ENCODE results near the gene TECPR1.
A peak's percentile ranks its signal among the peaks of the same experiment; 100 is the strongest.

The TECPR1 gene, protein sequence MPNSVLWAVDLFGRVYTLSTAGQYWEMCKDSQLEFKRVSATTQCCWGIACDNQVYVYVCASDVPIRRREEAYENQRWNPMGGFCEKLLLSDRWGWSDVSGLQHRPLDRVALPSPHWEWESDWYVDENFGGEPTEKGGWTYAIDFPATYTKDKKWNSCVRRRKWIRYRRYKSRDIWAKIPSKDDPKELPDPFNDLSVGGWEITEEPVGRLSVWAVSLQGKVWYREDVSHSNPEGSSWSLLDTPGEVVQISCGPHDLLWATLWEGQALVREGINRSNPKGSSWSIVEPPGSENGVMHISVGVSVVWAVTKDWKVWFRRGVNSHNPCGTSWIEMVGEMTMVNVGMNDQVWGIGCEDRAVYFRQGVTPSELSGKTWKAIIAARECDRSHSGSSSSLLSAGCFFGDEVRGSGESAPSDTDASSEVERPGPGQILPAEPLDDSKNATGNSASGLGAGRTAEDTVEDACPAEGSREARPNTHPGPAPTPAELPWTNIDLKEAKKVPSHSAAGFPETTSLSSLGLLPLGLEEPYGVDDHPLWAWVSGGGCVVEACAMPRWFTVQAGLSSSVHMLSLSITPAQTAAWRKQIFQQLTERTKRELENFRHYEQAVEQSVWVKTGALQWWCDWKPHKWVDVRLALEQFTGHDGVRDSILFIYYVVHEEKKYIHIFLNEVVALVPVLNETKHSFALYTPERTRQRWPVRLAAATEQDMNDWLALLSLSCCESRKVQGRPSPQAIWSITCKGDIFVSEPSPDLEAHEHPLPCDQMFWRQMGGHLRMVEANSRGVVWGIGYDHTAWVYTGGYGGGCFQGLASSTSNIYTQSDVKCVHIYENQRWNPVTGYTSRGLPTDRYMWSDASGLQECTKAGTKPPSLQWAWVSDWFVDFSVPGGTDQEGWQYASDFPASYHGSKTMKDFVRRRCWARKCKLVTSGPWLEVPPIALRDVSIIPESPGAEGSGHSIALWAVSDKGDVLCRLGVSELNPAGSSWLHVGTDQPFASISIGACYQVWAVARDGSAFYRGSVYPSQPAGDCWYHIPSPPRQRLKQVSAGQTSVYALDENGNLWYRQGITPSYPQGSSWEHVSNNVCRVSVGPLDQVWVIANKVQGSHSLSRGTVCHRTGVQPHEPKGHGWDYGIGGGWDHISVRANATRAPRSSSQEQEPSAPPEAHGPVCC

DNA sequence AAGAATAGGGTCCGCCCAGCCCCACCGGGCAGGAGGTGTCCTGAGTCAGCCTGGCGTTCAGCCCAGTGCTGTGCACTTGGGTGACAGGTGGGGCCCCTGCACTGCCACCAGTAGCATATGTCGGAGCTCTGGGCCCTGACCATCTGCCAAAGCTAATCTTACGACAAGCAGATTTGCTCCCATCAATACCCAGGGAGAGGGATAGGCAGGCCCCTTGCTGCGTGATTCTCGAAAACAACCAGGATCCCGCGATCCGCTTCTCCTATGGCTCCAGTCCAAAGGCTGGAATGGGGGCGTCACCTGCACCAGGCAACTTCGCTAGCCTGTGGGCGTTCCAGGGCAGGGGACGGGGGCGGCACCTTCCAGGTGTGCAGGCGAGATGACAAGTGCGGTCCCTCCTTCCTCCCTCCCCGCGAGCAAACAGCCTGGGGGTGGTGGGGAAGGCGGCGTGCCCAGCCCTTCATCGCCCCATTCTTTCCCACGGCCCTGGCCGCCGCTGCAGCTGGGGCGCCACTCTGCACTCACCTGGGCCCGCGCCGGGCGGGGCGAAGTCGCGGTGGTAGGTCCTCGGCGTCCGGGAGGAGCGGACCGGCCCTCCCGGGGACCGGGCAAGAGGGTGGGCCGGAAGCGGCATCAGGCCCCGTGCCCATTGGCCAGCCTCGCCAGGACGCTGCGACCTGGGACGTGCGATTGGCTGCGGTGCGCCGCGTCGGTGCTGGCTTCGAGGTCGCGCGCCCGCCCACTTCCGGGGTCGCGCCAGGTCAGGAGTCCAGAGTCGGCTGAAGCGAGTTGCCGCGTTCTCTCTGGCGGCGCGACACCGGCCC is at the start of gene TECPR1:
TECPR1 (minus strand) TSS at position 632 of the 824 bp plus-strand sequence. CDS start 6,086 bp downstream, outside the sequence.
- DNase-seq (ENCODE audit: low read depth): peak; percentile 91

DNA sequence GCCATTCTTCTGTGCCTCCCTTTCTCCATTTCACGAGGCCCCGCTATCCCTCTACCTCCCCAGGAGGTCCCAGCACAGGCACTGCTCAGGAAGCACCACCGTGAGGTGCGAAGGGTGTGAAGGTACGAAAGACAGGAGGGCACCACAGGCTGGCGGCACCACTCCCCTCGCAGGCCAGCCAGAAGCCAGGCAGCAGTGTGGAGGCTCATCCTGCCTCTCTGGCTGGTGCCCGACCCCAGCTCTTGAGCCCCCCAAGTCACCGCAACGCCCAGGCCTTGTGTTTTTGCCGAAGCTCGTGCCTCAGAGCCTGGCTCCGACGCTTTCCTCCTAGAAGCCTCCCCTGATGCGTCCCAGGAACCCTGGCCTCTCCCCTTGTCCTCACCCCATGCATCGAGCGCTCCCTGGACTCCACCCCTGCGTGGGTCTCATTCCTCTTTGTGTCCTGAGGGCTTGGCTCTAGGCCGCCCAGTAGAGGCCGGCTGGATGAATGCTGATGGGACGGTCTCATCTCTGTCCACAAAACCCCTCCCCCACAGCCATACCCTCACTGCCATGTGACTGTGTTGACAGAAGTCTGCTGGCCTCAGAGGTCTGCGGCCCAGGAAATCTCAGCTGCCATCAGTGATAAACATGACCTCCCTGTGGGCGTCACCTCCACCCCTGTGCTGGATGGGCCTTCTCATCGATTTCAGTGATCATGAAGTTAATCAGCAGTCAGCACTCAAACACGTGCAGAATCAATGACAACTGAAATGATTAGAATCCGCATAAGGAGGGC is 48.8 kb upstream of the TECPR1 start:
- no peak for DNase-seq (ENCODE audit: low read depth)

DNA sequence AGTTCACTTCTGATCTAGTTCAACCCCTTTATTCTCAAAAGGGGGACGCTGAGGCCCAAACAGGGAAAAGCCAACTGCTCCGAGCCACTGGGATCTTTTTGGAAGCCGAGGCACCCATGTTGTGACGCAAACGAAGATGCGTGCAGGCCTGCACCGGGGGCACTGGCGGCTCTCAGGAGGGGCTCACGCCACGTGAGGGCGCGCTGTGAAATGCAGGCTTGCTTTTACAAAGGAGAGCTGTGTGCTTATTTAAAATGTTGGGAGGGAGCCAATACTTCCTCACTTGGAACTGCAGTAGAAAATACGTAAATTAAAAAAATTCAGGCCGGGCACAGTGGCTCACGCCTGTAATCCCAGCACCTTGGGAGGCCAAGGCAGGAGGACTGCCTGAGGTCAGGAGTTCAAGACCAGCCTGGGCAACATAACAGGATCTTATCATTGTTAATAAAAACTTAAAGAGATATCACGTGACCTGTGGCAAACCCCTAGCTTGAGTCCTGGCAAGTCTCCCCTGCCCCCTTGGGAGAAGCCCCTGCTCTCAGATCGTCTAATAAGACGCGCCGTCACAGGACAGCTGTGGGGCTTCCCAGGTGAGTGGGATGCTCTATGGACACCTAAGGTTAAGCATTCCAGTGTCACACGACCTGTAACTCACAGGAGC is 45.7 kb upstream of the TECPR1 start:
- no peak for DNase-seq (ENCODE audit: low read depth)

GRCh38 chr7:98296833-98297232 is 44.8 kb upstream of the TECPR1 start:
- DNase-seq (ENCODE audit: low read depth): no peak

GRCh38 chr7:98295467-98296192 is 43.6 kb upstream of the TECPR1 start:
- DNase-seq (ENCODE audit: low read depth): no peak

DNA sequence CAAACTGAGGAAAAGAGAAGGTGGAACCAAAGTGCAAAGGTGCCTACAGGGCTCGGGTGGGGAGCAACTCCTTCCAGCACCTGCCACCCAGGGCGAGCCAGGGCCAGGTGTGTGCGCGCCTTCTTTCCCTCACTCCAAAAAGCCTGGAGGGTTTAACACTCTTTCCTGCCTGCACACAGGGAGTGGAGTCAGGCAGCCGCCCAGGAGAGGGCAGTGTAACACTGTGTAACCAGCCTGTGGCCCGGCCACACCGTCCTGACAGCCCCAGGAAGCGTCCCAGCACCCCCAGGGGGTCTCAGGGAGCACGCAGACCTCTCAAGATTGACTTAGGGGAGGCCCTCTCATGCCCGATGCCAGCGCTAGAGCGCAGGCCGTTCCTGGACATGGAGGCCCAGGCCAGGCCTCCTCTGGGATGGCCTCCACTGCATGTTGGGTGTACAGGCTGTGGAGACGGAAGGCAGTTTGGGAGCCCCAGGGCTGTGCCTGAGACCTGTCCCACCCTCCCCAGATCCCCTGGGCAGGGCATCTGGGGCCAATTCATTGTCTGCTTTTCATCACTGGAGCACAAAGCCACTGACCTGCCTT is 42.9 kb upstream of the TECPR1 start:
- peak; percentile 64 for DNase-seq (ENCODE audit: low read depth)

GRCh38 chr7:98294326-98294725 is 42.3 kb upstream of the TECPR1 start:
- no peak for DNase-seq (ENCODE audit: low read depth)

DNA sequence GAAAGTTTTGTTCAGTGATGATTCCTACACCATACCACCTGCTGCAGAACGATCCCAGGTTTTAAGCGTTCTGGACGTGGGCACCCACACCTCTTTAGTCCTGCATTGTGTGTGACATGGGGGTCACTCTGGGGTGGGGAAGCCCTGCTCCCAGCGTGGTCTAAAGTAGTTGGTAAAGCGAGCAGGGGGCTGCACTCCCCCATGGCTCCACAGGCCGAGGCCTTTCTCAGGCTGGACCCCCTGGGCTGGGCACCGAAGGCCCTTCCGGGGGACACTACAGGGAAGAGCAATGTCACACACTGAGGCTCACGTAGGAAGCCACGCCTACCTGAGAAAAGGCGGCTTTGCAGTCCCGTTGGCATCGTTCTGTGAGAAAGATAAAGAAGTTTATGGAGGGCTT is 41.7 kb upstream of the TECPR1 start:
- DNase-seq (ENCODE audit: low read depth): no peak

GRCh38 chr7:98293265-98293664 is 41.2 kb upstream of the TECPR1 start:
- no peak for DNase-seq (ENCODE audit: low read depth)

DNA sequence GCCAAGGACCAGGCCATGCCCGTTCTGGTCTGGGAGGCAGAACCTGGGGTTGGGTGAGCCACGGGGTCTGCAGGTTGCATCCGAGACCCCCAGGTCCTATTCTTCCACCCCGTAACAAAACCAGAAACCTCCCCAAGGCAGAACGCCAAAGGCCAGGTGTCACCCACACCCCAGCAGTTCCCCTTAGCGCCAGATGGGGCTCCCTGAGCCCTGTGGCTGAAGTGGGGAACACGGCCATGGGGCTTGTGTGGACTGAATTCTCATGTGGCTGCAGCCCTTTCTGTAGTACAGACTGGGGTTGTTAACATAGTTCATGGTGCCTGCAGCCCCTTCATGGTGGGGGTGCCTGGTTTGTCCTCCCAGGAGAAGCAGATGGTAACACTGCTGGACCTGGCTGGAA is 39.7 kb upstream of the TECPR1 start:
- peak; percentile 29 for DNase-seq (ENCODE audit: low read depth)

- DNase-seq (ENCODE audit: low read depth): no peak
These were observed 37.4 kb upstream of the TECPR1 start for GRCh38 chr7:98289333-98289875.

DNA sequence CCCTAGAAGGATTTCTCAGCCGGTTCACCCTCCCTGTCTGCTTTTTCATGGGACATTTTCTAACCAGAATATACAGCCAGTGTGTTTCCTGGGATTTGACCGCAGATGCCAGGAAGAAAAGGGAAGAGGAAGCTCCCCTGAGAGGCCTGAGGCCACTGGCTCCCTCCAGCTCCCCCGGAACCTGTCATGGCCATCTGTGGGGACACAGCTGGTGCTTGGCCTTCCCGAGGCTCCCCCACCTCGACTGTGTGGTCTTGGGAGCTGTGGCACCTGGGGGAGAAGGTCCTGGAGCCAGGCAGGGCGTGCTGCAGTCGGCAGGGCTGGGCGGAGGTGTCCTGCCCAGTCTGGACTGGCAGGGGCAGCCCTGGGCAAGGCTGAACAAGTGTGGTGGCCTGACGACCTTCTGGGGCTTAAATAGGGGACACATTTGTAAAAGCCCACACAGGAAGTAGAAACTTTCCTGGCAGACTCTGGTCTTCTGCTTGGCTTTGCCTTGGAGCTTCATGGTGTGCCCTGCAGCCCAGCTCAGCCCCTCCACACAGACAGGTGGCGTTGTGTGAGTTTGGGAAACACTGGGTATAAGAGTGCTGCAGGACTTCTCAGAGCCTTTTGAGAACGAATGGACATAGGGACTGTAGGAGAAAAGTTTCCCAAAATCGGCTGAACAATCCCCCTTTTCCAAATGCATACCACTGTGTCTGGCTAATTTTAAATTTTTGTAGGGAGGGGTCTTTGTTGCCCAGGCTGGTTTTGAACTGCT is 36.2 kb upstream of the TECPR1 start:
- no peak for DNase-seq (ENCODE audit: low read depth)

- DNase-seq (ENCODE audit: low read depth): no peak
These were observed 35.5 kb upstream of the TECPR1 start for GRCh38 chr7:98287486-98287959.

DNA sequence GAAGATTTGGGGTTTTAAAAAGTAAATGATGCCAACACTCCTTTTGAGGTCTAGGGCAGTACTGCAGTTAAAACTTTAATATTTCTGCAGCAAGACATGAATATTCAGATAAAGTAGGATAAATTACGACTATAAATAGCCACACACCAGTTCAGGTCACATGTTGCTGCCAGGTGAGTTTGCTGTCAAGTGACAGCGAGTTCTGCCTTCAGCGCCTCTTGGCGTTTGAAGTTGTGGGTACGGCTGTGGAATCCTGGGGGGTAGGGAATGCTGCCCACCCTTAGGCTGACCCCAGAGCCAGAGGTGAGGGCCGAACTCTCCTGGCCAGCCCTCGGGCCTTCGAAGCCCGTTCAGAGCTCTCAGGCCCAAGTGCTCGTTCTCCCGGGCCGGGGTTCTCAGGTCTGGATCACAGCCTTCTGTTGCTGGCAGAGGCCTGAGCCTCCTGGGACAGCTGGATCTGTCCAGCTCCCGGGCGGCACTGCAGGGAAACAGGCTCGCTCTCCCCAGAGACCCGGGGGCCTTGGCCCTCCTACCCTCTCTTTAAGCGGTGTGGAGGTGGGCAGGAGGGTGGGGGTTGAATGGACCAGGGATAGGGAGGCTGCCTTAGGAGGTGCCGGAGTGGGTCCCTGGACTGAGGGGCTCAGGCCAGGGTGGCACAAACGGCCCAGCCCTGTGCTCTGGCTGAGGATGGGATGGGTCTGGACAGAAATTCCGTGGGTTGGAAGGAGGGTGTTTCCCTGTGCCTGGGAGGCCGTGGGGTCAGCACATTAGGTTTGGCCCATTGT is 34.9 kb upstream of the TECPR1 start:
- no peak for DNase-seq (ENCODE audit: low read depth)

GRCh38 chr7:98286093-98286539 is 34.1 kb upstream of the TECPR1 start:
- DNase-seq (ENCODE audit: low read depth): peak; percentile 94

DNA sequence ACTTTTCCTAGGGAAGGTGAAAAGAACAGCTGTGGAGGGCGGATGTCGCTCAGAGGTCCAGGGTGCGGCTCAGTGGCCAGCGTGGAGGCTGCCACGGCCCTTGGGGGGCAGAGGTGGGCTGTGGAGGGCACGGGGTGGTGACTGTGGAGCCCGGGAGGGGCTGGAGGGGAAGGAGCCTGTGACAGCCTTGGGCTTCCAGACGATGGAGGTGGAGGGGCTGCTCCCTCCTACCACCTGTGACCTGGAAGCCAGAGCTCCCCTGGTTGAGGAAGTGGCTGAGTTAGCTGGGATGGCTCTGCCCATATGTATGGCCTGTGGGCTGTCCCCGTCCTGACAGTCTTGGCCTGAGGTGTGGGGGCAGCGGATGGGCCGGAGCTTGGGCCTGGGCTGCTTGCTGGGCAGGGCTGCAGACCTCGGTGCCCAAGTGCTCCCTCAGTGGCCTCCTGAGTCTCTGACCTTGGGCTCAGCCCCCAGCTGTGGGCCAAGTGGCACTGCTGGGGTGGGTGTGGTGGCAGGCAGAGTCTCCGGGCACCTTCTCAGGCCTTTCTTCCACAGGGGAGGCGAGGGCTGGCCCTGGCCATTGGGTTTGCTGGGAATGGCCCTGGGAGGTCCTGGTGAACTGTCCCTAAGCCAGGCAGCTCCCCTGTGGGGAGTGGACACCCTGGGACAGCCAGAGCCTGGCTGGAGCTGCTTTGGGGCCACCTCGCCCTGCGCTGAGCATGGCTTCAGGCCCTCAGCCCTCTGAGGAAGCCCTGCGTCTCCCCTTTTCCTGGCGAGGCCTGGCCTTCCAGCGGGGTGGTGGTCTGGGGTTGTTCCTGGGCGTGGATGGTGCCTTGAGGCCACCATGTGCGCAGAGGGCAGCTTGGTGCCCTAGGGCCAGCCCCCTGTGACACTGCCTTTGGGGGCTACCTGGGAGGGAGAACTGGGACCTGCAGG is 33.4 kb upstream of the TECPR1 start:
- DNase-seq (ENCODE audit: low read depth): peak; percentile 19
